OCI-LY1 (cell line): Measurements from ENCODE around the gene LRRFIP1.

Experiments
- H2AFZ ChIP-seq: fragments of 200-600 bp; sonication (generic), shearing (Covaris generic); 2 replicates; pipeline ENCODE4 v1.6.0; 2014; ENCODE audit warnings: antibody characterized with exemption, mild to moderate bottlenecking, low read length
- H3F3A ChIP-seq: fragments of 200-600 bp; sonication (generic), shearing (Covaris generic); 2 replicates; pipeline ENCODE4 v1.6.0; 2014; ENCODE audit warnings: mild to moderate bottlenecking, antibody characterized with exemption, low read length, moderate library complexity; ENCODE audit not compliant: insufficient read depth
- H3K27ac ChIP-seq: fragments of 200-600 bp; sonication (generic); 2 replicates; pipeline ENCODE4 v1.5.1; 2014; ENCODE audit warnings: low read length, mixed run types, mild to moderate bottlenecking, low read depth; ENCODE audit not compliant: poor library complexity, severe bottlenecking
- H3K27me3 ChIP-seq: fragments of 200-600 bp; sonication (generic); 2 replicates; pipeline ENCODE4 v1.6.0; 2014; ENCODE audit warnings: antibody characterized with exemption, mild to moderate bottlenecking, low read length, moderate library complexity; ENCODE audit not compliant: insufficient read depth
- H3K36me3 ChIP-seq: fragments of 200-600 bp; sonication (generic); 2 replicates; pipeline ENCODE4 v1.6.1; 2014; ENCODE audit warnings: mild to moderate bottlenecking, antibody characterized with exemption, low read length, moderate library complexity, mixed read lengths; ENCODE audit not compliant: insufficient read depth
- H3K4me1 ChIP-seq: fragments of 200-600 bp; sonication (generic); 2 replicates; pipeline ENCODE4 v1.5.1; 2014; ENCODE audit warnings: mild to moderate bottlenecking, low read length, moderate library complexity; ENCODE audit not compliant: insufficient read depth, severe bottlenecking
- H3K4me2 ChIP-seq: fragments of 200-600 bp; sonication (generic), shearing (Covaris generic); 2 replicates; pipeline ENCODE4 v1.6.1; 2014; ENCODE audit warnings: low read length
- H3K4me3 ChIP-seq: fragments of 200-600 bp; sonication (generic); 2 replicates; pipeline ENCODE4 v1.5.1; 2014; ENCODE audit warnings: low read length, low read depth, mild to moderate bottlenecking, mixed read lengths; ENCODE audit not compliant: poor library complexity, severe bottlenecking
- H3K79me2 ChIP-seq: fragments of 200-600 bp; shearing (Covaris generic); 2 replicates; pipeline ENCODE4 v1.6.1; 2016; ENCODE audit warnings: mixed run types, low read length, mixed read lengths; ENCODE audit not compliant: insufficient read depth
- H3K9ac ChIP-seq: fragments of 200-600 bp; sonication (generic), shearing (Covaris generic); 2 replicates; pipeline ENCODE4 v1.6.1; 2014; ENCODE audit warnings: mild to moderate bottlenecking, low read length, mixed read lengths
- H3K9me2 ChIP-seq: fragments of 200-600 bp; sonication (generic), shearing (Covaris generic); 2 replicates; pipeline ENCODE4 v1.6.1; 2014; ENCODE audit warnings: low read depth, mild to moderate bottlenecking, low read length, mixed read lengths
- H3K9me3 ChIP-seq: fragments of 200-600 bp; shearing (Covaris generic); 2 replicates; pipeline ENCODE4 v1.6.1; 2014; ENCODE audit warnings: low read length, mixed read lengths
- H4K20me1 ChIP-seq: fragments of 200-600 bp; sonication (generic), shearing (Covaris generic); 2 replicates; pipeline ENCODE4 v1.6.0; 2016; ENCODE audit warnings: mild to moderate bottlenecking, low read length; ENCODE audit not compliant: insufficient read depth
- EZH2 ChIP-seq: fragments of 200-600 bp; sonication (generic), shearing (Covaris generic); IDR thresholded peaks from 2 replicates; pipeline ENCODE4 v1.8.0; 2017; ENCODE audit warnings: borderline replicate concordance, mixed run types, mild to moderate bottlenecking, antibody characterized with exemption, low read length, moderate library complexity, mixed read lengths
- TF ChIP-seq, protein P1 (sequence below): fragments of 200-600 bp; sonication (generic), shearing (Covaris generic); IDR thresholded peaks from 2 replicates; pipeline ENCODE4 v1.5.1; 2017; ENCODE audit warnings: mild to moderate bottlenecking, antibody characterized with exemption, low read length, moderate library complexity, mixed read lengths

The LRRFIP1 gene

DNA sequence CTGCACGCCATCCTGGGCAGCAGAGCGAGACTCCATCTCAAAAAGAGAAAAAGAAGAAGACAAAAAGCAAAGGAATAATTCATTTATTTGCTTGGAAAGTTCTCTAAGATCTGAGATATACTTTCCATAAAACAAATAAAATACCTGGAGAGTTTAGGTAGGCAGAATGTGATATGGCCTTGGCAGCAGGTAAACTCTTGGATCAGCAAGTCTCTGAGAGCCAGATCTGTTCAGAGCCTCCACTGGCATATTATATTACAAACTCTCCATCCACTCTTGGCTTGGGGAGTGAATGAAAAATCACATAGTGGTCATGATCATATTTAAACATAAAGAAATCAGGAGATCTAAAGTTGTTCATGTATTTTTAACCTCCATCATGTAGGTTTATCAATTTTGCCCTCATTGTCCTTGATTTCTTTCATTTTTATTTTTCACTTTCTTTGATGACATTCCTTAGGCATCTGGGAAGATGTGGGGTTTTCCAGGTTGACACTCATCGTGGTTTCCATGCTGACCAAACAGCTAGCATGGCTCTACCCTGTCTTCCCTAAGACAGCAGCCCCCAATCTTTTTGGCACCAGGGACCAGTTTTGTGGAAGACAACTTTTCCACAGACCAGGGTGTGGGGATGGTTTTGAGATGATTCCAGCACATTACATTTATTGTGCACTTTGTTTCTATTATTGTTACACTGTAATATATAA lies 10.2 kb downstream of the LRRFIP1 start:
- H3K36me3 ChIP-seq, result no peaks in the 10 kb centered on the region
- no peaks in the 10 kb centered on the region for H3F3A ChIP-seq
- H3K9ac ChIP-seq, result no peak overlapping the region
- H3K4me3 ChIP-seq, result no peak overlapping the region
- no peak overlapping the region for H3K4me2 ChIP-seq
- no peaks in the 10 kb centered on the region for H3K9me3 ChIP-seq
- H3K9me2 ChIP-seq, result no peaks in the 10 kb centered on the region
- peaks cover 8% of the 10 kb centered on the region for H3K4me1 ChIP-seq
- H4K20me1 ChIP-seq, result no peaks in the 10 kb centered on the region
- no peak for TF ChIP-seq EZH2
- TF ChIP-seq, protein P1, sequence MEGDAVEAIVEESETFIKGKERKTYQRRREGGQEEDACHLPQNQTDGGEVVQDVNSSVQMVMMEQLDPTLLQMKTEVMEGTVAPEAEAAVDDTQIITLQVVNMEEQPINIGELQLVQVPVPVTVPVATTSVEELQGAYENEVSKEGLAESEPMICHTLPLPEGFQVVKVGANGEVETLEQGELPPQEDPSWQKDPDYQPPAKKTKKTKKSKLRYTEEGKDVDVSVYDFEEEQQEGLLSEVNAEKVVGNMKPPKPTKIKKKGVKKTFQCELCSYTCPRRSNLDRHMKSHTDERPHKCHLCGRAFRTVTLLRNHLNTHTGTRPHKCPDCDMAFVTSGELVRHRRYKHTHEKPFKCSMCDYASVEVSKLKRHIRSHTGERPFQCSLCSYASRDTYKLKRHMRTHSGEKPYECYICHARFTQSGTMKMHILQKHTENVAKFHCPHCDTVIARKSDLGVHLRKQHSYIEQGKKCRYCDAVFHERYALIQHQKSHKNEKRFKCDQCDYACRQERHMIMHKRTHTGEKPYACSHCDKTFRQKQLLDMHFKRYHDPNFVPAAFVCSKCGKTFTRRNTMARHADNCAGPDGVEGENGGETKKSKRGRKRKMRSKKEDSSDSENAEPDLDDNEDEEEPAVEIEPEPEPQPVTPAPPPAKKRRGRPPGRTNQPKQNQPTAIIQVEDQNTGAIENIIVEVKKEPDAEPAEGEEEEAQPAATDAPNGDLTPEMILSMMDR, result no peak
- no peaks in the 10 kb centered on the region; the same call in 1 of the 2 replicates for H3K27me3 ChIP-seq
- no peaks in the 10 kb centered on the region for H3K79me2 ChIP-seq
- no peak overlapping the region for H3K27ac ChIP-seq
- no peak overlapping the region for H2AFZ ChIP-seq

DNA sequence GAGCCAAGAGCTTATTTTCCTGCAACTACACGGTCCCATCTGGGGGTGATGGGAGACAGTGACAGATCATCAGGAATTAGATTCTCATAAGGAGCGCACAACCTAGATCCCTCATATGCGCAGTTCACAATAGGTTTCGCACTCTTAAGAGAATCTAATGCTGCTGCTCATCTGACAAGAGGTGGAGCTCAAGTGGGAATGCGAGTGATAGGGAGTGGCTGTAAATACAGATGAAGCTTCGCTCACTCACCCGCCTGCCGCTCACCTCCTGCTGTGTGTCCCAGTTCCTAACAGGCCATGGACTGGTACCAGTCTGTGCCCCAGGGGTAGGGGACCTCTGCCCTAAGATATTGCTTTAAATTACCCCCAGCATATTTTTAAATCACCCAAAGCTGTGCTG lies 10.8 kb downstream of the LRRFIP1 start:
- Histone ChIP-seq H3K9ac (no peak overlapping the region), H2AFZ (no peak overlapping the region), H3K4me1 (peaks cover 8% of the 10 kb centered on the region), H4K20me1 (no peaks in the 10 kb centered on the region), H3K4me3 (no peak overlapping the region), H3K36me3 (no peaks in the 10 kb centered on the region), H3F3A (no peaks in the 10 kb centered on the region), H3K9me2 (no peaks in the 10 kb centered on the region), H3K79me2 (no peaks in the 10 kb centered on the region), H3K27me3 (peaks cover under 1% of the 10 kb centered on the region; the same call in 1 of the 2 replicates), H3K9me3 (no peaks in the 10 kb centered on the region), H3K27ac (no peak overlapping the region), H3K4me2 (no peak overlapping the region)
- TF ChIP-seq, protein P1, result no peak
- no peak for TF ChIP-seq EZH2

DNA sequence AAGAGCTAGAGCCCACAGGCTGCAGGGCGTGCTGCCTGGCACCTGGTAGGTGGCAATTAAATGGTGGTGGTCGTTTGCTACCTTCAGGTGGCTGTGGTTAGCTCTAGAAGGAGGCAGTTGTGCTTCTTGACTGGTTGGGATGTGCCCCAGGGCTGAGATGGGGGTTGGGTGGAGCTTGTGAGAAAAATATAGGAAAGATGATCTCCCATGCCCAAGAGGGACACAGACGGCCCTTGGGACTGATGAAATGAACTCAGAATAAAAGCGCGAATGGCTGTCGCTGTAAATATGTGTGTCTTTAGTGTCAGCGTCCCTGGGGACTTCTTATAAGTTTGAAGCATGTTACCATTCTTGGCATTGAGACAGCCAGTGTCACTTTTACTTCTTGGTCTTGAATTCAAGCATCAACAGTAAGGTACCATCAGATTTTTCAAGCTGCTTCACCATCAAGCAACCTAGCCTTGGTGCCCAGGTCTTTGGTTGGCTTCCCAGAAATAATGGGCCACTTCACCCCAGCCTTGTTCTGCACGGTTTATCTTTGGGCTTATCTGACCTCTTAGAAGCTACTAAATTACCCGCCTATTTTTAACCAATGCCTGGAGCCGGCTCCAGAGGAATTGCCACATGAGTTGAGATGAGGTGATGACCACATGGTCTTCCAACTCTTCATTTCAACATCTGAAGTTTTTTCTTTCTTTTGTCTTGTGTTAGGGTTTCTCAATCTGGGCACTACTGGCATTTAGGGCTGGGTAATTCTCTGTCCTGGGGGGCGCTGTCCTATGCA lies 11.9 kb downstream of the LRRFIP1 start:
- H3F3A ChIP-seq, result no peaks in the 10 kb centered on the region
- H3K4me3 ChIP-seq, result no peak overlapping the region
- peaks cover 10% of the 10 kb centered on the region; the same call in 1 of the 2 replicates for H3K27me3 ChIP-seq
- H3K9ac ChIP-seq, result no peak overlapping the region
- no peaks in the 10 kb centered on the region for H4K20me1 ChIP-seq
- TF ChIP-seq EZH2, result no peak
- TF ChIP-seq, protein P1, result no peak
- H3K36me3 ChIP-seq, result no peaks in the 10 kb centered on the region
- no peak overlapping the region for H2AFZ ChIP-seq
- H3K9me2 ChIP-seq, result no peaks in the 10 kb centered on the region
- H3K4me2 ChIP-seq, result no peak overlapping the region
- no peaks in the 10 kb centered on the region for H3K79me2 ChIP-seq
- H3K27ac ChIP-seq, result no peak overlapping the region
- H3K9me3 ChIP-seq, result no peaks in the 10 kb centered on the region
- H3K4me1 ChIP-seq, result peaks cover 8% of the 10 kb centered on the region
